Measurements from ENCODE around the gene EPHB2. TPM values are rescaled to one million over a fixed set of nuclear protein-coding genes. Genes with fewer than 3 reads are reported as not detected.

The EPHB2 gene
- total and polyA plus RNA-seq, 2 donors from 2014 or later, result 3.0 to 9.5 TPM

GRCh38 chr1:22709891-22710700 lies 543 bp upstream of the EPHB2 start:
- TF ChIP-seq, protein P1, sequence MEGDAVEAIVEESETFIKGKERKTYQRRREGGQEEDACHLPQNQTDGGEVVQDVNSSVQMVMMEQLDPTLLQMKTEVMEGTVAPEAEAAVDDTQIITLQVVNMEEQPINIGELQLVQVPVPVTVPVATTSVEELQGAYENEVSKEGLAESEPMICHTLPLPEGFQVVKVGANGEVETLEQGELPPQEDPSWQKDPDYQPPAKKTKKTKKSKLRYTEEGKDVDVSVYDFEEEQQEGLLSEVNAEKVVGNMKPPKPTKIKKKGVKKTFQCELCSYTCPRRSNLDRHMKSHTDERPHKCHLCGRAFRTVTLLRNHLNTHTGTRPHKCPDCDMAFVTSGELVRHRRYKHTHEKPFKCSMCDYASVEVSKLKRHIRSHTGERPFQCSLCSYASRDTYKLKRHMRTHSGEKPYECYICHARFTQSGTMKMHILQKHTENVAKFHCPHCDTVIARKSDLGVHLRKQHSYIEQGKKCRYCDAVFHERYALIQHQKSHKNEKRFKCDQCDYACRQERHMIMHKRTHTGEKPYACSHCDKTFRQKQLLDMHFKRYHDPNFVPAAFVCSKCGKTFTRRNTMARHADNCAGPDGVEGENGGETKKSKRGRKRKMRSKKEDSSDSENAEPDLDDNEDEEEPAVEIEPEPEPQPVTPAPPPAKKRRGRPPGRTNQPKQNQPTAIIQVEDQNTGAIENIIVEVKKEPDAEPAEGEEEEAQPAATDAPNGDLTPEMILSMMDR (IDR thresholded peaks at IDR 0.05; ENCODE audit: borderline replicate concordance, extremely low read depth, insufficient read depth), result no peak
- no peak overlapping the region for H3K4me3 ChIP-seq (ENCODE audit: low read length in 3 of 3)
- peaks cover 5% of the 10 kb centered on the region for H3K27me3 ChIP-seq (ENCODE audit: control insufficient read depth, insufficient read depth, low read length)
- H3K27ac ChIP-seq (ENCODE audit: low read depth in 2 of 2, low read length in 2 of 2), result no peak overlapping the region
- H3K9me3 ChIP-seq (ENCODE audit: control insufficient read depth in 2 of 3, insufficient read depth in 1 of 3, low read length in 3 of 3), result no peaks in the 10 kb centered on the region
- H3K36me3 ChIP-seq (ENCODE audit: control insufficient read depth in 2 of 3, insufficient read depth in 3 of 3, low read length in 3 of 3), result no peaks in the 10 kb centered on the region
- no peaks in the 10 kb centered on the region for H3K4me1 ChIP-seq (ENCODE audit: control insufficient read depth in 2 of 3, insufficient read depth in 2 of 3, low read depth in 1 of 3, low read length in 3 of 3)
- intact Hi-C loops (cut with DNase I), result loop anchor here (10.0 kb wide), 1 partner anchor 175 kb away; no protein-coding TSS in a partner anchor
- FAIRE-seq (no peak), DNase-seq (peak in 4 of 5 donors; percentile 75 to 83 (median 76))
- H3K9ac ChIP-seq (ENCODE audit: low read length in 3 of 3), result no peak overlapping the region

DNA sequence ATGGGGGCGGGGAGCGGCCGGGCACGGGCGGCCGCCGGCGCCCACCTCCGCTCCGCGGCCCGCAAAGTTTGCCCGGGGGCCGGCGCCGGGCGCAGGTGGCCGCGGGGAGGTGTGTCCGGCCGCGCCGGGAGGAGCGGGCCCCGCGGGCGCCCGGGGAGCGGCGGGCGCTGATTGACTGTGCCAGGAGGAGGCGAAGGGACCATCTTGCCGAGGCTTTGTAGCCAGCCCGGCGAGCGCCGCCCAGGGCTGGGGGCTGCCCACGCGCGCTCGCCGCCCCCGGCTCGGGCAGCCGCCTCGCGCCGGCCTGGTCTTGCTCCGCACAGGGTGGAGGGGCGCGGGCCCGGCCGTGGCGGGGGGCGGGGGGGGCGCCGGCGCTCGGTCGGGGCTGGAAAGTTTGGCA lies 432 bp downstream of the EPHB2 start:
- Histone ChIP-seq H3K9ac (ENCODE audit: low read length in 3 of 3) (no peak overlapping the region), H3K4me3 (ENCODE audit: low read length in 3 of 3) (no peak overlapping the region), H3K4me1 (ENCODE audit: control insufficient read depth in 2 of 3, insufficient read depth in 2 of 3, low read depth in 1 of 3, low read length in 3 of 3) (no peaks in the 10 kb centered on the region), H3K27ac (ENCODE audit: low read depth in 2 of 2, low read length in 2 of 2) (no peak overlapping the region), H3K27me3 (ENCODE audit: control insufficient read depth, insufficient read depth, low read length) (peaks cover 5% of the 10 kb centered on the region), H3K9me3 (ENCODE audit: control insufficient read depth in 2 of 3, insufficient read depth in 1 of 3, low read length in 3 of 3) (no peaks in the 10 kb centered on the region), H3K36me3 (ENCODE audit: control insufficient read depth in 2 of 3, insufficient read depth in 3 of 3, low read length in 3 of 3) (no peaks in the 10 kb centered on the region)
- TF ChIP-seq, protein P1 (IDR thresholded peaks at IDR 0.05; ENCODE audit: borderline replicate concordance, extremely low read depth, insufficient read depth), result no peak
- DNase-seq (peak in 1 of 5 donors; percentile 34), FAIRE-seq (no peak)
- intact Hi-C loops (cut with DNase I), result no loop called here

DNA sequence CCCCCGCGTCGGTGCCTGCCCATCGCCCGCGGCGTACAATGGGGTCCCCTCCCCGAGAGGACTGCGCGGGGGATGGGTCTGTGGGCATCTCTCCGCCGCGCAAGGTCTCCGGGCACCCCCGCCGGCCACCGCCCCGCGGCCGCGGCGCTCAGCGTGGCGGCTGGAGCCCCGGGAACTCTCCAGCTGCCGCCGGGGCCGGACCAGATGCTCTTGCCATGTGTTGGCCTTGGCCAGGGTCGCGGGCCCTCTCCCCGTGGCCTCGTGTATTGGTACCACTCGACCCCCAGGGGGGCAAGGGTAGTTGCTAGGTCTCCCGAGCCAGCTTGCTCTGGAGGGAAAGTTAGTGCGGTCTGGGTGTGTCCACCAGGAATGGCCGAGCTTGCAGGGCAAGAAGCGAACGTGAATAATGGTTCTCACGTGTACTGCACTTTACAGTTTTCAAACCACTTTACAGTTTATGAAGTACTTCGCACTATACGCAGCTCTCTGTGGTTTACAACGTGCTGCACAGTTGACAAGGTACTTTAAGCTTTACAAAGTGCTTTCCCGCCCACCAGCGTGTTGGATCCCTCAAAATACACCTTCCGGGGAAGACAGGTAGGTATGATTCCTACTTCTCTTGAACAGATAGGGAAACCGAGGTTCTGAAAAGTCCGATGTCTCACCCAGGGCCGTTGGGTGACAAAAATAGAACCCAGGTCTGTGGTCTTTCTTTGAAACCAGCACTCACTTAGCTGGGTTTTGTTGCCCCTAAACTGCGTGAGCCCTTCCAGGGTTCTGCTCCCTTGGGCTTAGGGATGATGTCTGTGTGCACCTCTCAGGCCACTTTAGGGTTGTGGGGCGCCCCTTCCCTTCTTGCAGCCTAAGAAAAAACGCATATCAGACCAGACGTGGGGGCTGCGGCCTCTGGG lies 1.2 kb downstream of the EPHB2 start:
- Histone ChIP-seq H3K36me3 (ENCODE audit: control insufficient read depth in 2 of 3, insufficient read depth in 3 of 3, low read length in 3 of 3) (no peaks in the 10 kb centered on the region), H3K27me3 (ENCODE audit: control insufficient read depth, insufficient read depth, low read length) (peaks cover 5% of the 10 kb centered on the region), H3K9me3 (ENCODE audit: control insufficient read depth in 2 of 3, insufficient read depth in 1 of 3, low read length in 3 of 3) (no peaks in the 10 kb centered on the region), H3K4me1 (ENCODE audit: control insufficient read depth in 2 of 3, insufficient read depth in 2 of 3, low read depth in 1 of 3, low read length in 3 of 3) (no peaks in the 10 kb centered on the region), H3K9ac (ENCODE audit: low read length in 3 of 3) (no peak overlapping the region), H3K27ac (ENCODE audit: low read depth in 2 of 2, low read length in 2 of 2) (no peak overlapping the region), H3K4me3 (ENCODE audit: low read length in 3 of 3) (peak overlapping the region in 2 of 3 donors; percentile 32 to 33)
- TF ChIP-seq, protein P1 (IDR thresholded peaks at IDR 0.05; ENCODE audit: borderline replicate concordance, extremely low read depth, insufficient read depth), result no peak
- DNase-seq (peak in 2 of 5 donors; percentile 27 to 67), FAIRE-seq (no peak)
- intact Hi-C loops (cut with DNase I), result no loop called here

All from kidney (tissue), 14 donors.